ENCODE measurements around the gene RPS6KA2.

DNA sequence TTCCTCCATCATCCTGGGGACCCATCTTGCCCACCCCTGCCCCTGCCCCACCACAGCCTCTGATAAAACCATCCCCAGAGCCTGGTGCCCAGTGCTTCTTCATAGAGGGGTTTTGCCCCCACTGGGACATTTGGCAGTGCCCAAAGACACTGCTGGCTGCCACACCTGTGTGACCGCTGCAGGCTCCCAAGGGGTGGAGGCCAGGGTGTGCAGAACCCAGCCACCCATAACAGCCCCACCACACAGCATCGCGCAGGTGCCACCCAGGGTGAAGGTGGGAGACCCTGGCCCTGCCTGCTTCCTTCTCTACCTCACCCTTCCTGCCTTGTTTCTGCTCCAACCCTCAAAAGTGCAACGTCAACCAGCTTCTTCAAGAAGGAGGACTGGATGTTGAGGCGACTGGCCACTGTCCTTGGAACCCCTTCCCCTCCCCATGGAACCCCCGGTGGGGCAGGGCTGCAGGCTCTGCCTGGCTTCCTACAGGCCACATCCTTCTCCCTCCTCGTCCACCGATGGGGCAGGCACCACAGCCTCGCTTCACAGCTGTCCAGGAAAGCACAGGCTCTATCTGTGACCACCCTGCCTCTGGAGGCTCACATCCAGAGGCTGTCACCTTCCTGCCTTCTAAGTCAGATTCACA lies 165.1 kb downstream of the RPS6KA2 start:
- TF ChIP-seq, protein P1, sequence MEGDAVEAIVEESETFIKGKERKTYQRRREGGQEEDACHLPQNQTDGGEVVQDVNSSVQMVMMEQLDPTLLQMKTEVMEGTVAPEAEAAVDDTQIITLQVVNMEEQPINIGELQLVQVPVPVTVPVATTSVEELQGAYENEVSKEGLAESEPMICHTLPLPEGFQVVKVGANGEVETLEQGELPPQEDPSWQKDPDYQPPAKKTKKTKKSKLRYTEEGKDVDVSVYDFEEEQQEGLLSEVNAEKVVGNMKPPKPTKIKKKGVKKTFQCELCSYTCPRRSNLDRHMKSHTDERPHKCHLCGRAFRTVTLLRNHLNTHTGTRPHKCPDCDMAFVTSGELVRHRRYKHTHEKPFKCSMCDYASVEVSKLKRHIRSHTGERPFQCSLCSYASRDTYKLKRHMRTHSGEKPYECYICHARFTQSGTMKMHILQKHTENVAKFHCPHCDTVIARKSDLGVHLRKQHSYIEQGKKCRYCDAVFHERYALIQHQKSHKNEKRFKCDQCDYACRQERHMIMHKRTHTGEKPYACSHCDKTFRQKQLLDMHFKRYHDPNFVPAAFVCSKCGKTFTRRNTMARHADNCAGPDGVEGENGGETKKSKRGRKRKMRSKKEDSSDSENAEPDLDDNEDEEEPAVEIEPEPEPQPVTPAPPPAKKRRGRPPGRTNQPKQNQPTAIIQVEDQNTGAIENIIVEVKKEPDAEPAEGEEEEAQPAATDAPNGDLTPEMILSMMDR (IDR thresholded peaks at IDR 0.05) = no peak
- TF ChIP-seq ZFX (IDR thresholded peaks at IDR 0.05; ENCODE audit: borderline replicate concordance) = no peak

Data from 22Rv1 (cell line).